OCI-LY7 (cell line): Measurements from ENCODE around the gene DGKB. TPM values are rescaled to one million over a fixed set of nuclear protein-coding genes. Genes with fewer than 3 reads are reported as not detected.

Experiments used
- Bru-seq: library from RNA; stranded (reverse); fragments of 400-500 nt; gene quantifications from one replicate; lab custom pipeline; 2021; lab: Mats Ljungman, UMichigan
- BruChase-seq, 2 experiments: library from RNA; stranded (reverse); fragments of 400-500 nt; gene quantifications; one replicate each; lab custom pipeline; 2021; lab: Mats Ljungman, UMichigan
- BruUV-seq: library from RNA; stranded (reverse); fragments of 400-500 nt; replicated peaks from 2 replicates; lab custom pipeline; 2021; lab: Mats Ljungman, UMichigan
- CTCF ChIA-PET: fragments of 300-600 bp; sonication (Branson Sonifier 250); formaldehyde crosslinking; loops from one replicate; lab custom pipeline; 2022; ENCODE audit warnings: antibody characterized with exemption; ENCODE audit not compliant: unreplicated experiment; lab: Charles Lee
- POLR2A ChIA-PET: fragments of 300-600 bp; sonication (Branson Sonifier 250); formaldehyde crosslinking; loops from one replicate; lab custom pipeline; 2022; ENCODE audit warnings: antibody characterized with exemption; lab: Charles Lee
- DNase-seq: peaks from one replicate; pipeline ENCODE4 v3.0.0-alpha.2; 2015; ENCODE audit warnings: low spot score
- H2AFZ ChIP-seq: fragments of 200-600 bp; sonication (generic), shearing (Covaris generic); 2 replicates; pipeline ENCODE4 v1.6.1; 2014; ENCODE audit warnings: mild to moderate bottlenecking, antibody characterized with exemption, low read length, moderate library complexity
- H3K27ac ChIP-seq: fragments of 200-600 bp; sonication (generic); 2 replicates; pipeline ENCODE4 v1.5.1; 2014; ENCODE audit warnings: mixed run types, low read depth, mild to moderate bottlenecking, moderate library complexity, low read length, inconsistent platforms; ENCODE audit not compliant: poor library complexity, severe bottlenecking
- H3K36me3 ChIP-seq: fragments of 200-600 bp; sonication (generic); 2 replicates; pipeline ENCODE4 v1.6.1; 2014; ENCODE audit warnings: mild to moderate bottlenecking, antibody characterized with exemption, low read length, moderate library complexity, mixed read lengths; ENCODE audit not compliant: insufficient read depth
- H3K4me1 ChIP-seq: fragments of 200-600 bp; sonication (generic); 2 replicates; pipeline ENCODE4 v1.5.1; 2014; ENCODE audit warnings: mild to moderate bottlenecking, low read length; ENCODE audit not compliant: insufficient read depth, poor library complexity, severe bottlenecking
- H3K4me2 ChIP-seq: fragments of 200-600 bp; sonication (generic); 2 replicates; pipeline ENCODE4 v1.6.1; 2014; ENCODE audit warnings: mild to moderate bottlenecking, low read length
- H3K4me3 ChIP-seq: fragments of 200-600 bp; sonication (generic); 2 replicates; pipeline ENCODE4 v1.5.1; 2014; ENCODE audit warnings: mild to moderate bottlenecking, low read depth, low read length; ENCODE audit not compliant: poor library complexity, severe bottlenecking
- H3K79me2 ChIP-seq: fragments of 200-600 bp; sonication (generic); 2 replicates; pipeline ENCODE4 v1.6.1; 2016; ENCODE audit warnings: low read depth, mild to moderate bottlenecking, low read length, moderate library complexity, mixed read lengths; ENCODE audit not compliant: insufficient read depth
- H3K9me2 ChIP-seq: fragments of 200-600 bp; sonication (generic); 2 replicates; pipeline ENCODE4 v1.6.1; 2016; ENCODE audit warnings: mild to moderate bottlenecking, low read length, mixed read lengths; ENCODE audit not compliant: insufficient read depth
- H3K9me3 ChIP-seq: fragments of 200-600 bp; sonication (generic); 2 replicates; pipeline ENCODE4 v1.6.1; 2014; ENCODE audit warnings: mild to moderate bottlenecking, mixed run types, low read length, mixed read lengths
- H4K20me1 ChIP-seq: fragments of 200-600 bp; sonication (generic); 2 replicates; pipeline ENCODE4 v1.6.1; 2014; ENCODE audit warnings: mild to moderate bottlenecking, antibody characterized with exemption, low read length, moderate library complexity, mixed read lengths; ENCODE audit not compliant: insufficient read depth
- EZH2phosphoT487 ChIP-seq: fragments of 200-600 bp; sonication (generic); IDR thresholded peaks from 2 replicates; pipeline ENCODE4 v1.6.1; 2018; ENCODE audit warnings: low read depth, borderline replicate concordance, mild to moderate bottlenecking, mixed run types, antibody characterized with exemption, low read length, moderate library complexity, mixed read lengths
- intact Hi-C: fragments of 100-400 bp; cut with micrococcal nuclease; formaldehyde crosslinking; loops from one replicate; pipeline ENCODE4 v1.10.0; 2022; ENCODE audit not compliant: unreplicated experiment
- long read RNA-seq: library from polyadenylated mRNA; stranded (forward); transcript quantifications from one replicate; pipeline ENCODE4 v2.0.0, GENCODE V29; 2022
- total RNA-seq, 2 experiments: library from RNA; depleted of rRNA in 1 of 2; stranded (reverse); fragments of >200 nt in 1 of 2; shearing (Covaris generic) in 1 of 2; gene quantifications; 2 replicates each; pipeline ENCODE4 v1.2.3, GENCODE V29; 2014 to 2022
- TF ChIP-seq, protein P1 (sequence below): fragments of 200-600 bp; sonication (generic); conservative IDR thresholded peaks from 2 replicates; pipeline ENCODE4 v1.5.1; 2014; ENCODE audit warnings: mild to moderate bottlenecking, antibody characterized with exemption, low read length, moderate library complexity, mixed read lengths

DGKB gene
- total RNA-seq (2014; rRNA removed; shearing (Covaris generic)) = not detected in 2 replicates
- total RNA-seq (2022) = not detected in 2 replicates
- percentile 0 among the genes with signal in this experiment for Bru-seq, nascent RNA
- percentile 0 among the genes with signal in this experiment for BruChase-seq, experiment 1, labeled RNA remaining after a 6-hour chase
- BruChase-seq, experiment 2, labeled RNA remaining after a 2-hour chase = percentile 1 among the genes with signal in this experiment
- long read RNA-seq = 0 reads

DNA sequence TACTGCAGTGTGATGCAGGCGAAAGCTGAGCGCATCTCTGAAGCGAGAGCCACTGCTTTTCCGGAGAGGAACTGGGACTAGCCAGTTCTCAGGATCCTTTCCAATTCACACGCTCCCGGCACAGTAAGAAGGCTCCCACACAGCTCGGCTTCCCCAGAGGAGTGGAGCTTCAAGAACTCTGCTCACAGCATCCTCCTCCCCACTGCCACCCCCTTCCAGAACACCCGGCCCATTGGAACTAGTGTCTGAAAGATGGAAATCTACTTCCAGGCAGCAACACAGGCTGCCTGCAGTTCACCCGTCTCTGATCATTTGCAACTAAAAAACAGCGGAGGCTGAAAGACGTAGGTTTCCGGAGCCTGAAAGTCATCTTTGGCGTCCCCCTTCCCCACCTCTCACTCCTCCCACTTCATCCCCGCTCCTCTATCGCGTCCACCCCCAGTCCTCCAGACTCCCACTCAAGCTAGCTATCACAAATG, at the start of gene DGKB:
Gene DGKB, minus strand, starts transcription at position 163 of the 479 bp plus-strand sequence.
- no peaks in the 10 kb centered on the region for H3K79me2 ChIP-seq
- H3K4me1 ChIP-seq = no peaks in the 10 kb centered on the region
- H3K4me3 ChIP-seq = no peak within 1 kb of the TSS
- POLR2A ChIA-PET = interaction anchor here (1.3 kb wide), 1 partner anchor 8 kb away, joined by 3 read pairs; no protein-coding TSS in a partner anchor
- no peak for DNase-seq
- no peak within 1 kb of the TSS for H3K4me2 ChIP-seq
- H4K20me1 ChIP-seq = no peaks in the 10 kb centered on the region
- no peak within 1 kb of the TSS for H3K27ac ChIP-seq
- no peaks in the 10 kb centered on the region for H3K9me2 ChIP-seq
- H2AFZ ChIP-seq = no peak within 1 kb of the TSS
- H3K36me3 ChIP-seq = no peaks in the 10 kb centered on the region
- intact Hi-C loops = no loop called here
- CTCF ChIA-PET = no interaction called here
- no TSS peak for BruUV-seq
- H3K9me3 ChIP-seq = no peaks in the 10 kb centered on the region
- no peak for TF ChIP-seq EZH2phosphoT487
- TF ChIP-seq, protein P1, sequence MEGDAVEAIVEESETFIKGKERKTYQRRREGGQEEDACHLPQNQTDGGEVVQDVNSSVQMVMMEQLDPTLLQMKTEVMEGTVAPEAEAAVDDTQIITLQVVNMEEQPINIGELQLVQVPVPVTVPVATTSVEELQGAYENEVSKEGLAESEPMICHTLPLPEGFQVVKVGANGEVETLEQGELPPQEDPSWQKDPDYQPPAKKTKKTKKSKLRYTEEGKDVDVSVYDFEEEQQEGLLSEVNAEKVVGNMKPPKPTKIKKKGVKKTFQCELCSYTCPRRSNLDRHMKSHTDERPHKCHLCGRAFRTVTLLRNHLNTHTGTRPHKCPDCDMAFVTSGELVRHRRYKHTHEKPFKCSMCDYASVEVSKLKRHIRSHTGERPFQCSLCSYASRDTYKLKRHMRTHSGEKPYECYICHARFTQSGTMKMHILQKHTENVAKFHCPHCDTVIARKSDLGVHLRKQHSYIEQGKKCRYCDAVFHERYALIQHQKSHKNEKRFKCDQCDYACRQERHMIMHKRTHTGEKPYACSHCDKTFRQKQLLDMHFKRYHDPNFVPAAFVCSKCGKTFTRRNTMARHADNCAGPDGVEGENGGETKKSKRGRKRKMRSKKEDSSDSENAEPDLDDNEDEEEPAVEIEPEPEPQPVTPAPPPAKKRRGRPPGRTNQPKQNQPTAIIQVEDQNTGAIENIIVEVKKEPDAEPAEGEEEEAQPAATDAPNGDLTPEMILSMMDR = no peak

DNA sequence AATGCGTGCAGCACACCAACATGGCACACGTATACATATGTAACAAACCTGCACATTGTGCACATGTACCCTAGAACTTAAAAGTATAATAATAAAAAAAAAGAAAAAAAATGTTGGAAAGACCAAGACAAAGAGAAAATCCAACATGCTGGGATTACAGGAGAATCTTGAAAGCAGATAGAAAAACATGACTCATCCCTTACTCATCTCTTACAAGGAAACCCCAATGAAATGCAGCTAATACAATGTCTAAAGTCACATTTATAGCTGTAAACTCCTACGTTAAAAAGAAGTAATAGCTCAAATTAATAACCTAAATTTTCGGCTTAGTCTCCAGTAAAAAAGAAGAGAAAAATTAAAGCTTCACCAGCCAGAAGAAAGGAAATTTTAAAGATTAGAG, 47.5 kb upstream of the DGKB start:
- Histone ChIP-seq H2AFZ (no peak overlapping the region), H3K9me2 (no peaks in the 10 kb centered on the region), H3K9me3 (no peaks in the 10 kb centered on the region), H3K36me3 (no peaks in the 10 kb centered on the region), H3K79me2 (no peaks in the 10 kb centered on the region), H3K27ac (no peak overlapping the region), H3K4me1 (no peaks in the 10 kb centered on the region), H3K4me2 (no peak overlapping the region), H3K4me3 (no peak overlapping the region), H4K20me1 (no peaks in the 10 kb centered on the region)
- ChIA-PET CTCF (no interaction called here), POLR2A (no interaction called here)
- intact Hi-C loops = no loop called here
- TF ChIP-seq EZH2phosphoT487 = no peak
- TF ChIP-seq, protein P1 = no peak
- DNase-seq = no peak
- no TSS peak for BruUV-seq

DNA sequence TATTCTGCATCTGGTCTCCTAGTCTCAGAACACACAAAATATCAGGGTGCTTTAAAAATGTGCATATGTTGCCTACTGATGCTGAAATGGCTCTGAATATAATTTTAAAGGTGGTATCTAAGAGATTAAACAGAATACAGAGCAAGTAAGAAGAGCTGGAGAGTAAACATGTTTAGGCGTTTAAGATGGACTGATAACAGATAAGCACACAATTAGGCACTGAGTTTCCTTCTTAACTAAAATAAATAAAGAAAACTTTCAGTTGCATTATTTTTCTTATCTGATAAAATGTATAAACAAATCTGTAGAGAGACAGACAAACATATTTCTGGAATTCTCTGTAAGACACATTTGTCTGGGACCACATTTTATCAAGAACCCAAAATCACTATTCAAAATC, 35.6 kb upstream of the DGKB start:
- no peaks in the 10 kb centered on the region for H3K9me2 ChIP-seq
- H3K36me3 ChIP-seq = no peaks in the 10 kb centered on the region
- no peaks in the 10 kb centered on the region for H4K20me1 ChIP-seq
- TF ChIP-seq, protein P1 = no peak
- no peak for TF ChIP-seq EZH2phosphoT487
- DNase-seq = no peak
- no peaks in the 10 kb centered on the region for H3K79me2 ChIP-seq
- no TSS peak for BruUV-seq
- H3K4me1 ChIP-seq = no peaks in the 10 kb centered on the region
- no peak overlapping the region for H3K4me2 ChIP-seq
- H2AFZ ChIP-seq = no peak overlapping the region
- ChIA-PET CTCF (no interaction called here), POLR2A (no interaction called here)
- no peaks in the 10 kb centered on the region for H3K9me3 ChIP-seq
- intact Hi-C loops = no loop called here
- H3K27ac ChIP-seq = no peak overlapping the region
- no peak overlapping the region for H3K4me3 ChIP-seq
